ENCODE data around the gene DDX24.

GRCh38 chr14:94129758-94130414 is 48.9 kb upstream of the DDX24 start:
- TF ChIP-seq CTCF (IDR thresholded peaks at IDR 0.05) (no peak), EP300 (IDR thresholded peaks at IDR 0.05) (no peak), POLR2A (IDR thresholded peaks at IDR 0.05) (no peak), POLR2AphosphoS5 (IDR thresholded peaks at IDR 0.05) (no peak)

All from sigmoid colon (tissue), 4 donors.